Measurements from ENCODE around the gene CRYGN.

CRYGN gene, protein sequence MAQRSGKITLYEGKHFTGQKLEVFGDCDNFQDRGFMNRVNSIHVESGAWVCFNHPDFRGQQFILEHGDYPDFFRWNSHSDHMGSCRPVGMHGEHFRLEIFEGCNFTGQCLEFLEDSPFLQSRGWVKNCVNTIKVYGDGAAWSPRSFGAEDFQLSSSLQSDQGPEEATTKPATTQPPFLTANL

DNA sequence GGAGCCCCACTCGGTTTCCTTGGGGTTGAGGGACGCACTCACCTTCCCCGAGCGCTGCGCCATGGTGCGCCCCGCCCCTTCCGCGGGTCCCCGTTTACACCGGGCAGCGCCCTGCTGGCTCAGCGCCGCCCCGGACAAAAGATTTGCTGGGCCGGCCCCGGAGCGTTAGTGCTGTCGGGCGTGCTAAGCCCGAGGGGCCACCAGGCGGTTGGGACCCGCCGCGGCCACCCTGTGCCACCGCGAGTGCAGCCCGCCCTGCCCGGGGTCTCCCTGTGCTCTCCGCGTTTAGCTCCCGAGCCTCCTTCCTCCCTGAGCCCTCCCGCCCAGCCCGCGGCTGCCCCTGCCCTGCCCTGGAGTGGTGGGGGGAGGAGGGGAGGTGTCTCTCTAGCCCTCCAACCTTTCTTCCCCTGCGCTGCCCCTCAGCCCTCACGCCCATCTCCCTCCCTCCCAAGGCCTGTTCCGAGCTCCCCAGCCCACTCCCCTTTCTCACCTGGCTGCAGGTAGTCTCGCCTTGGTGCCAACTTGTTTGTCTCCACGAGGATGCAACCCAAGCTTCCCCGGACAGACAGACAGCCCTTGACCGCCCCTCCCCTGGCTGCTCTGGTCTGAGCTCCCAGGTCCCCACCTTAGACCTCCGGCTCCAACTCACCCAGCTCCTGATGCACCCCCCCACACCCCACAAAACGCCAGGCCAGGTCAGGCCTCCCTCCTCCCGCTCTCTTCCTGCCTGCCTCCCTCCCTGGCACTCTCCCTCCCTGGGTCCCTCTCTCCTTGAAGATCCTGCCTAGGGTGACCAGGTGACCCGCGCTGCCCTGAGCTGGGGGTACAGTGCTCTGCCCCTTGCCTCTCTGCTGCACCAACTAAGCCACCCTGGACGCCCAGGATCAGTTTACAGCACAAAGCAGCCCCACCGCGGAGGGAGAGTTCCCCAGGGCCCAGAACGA is at the start of gene CRYGN:
CRYGN (minus strand) TSS at position 287 of the 944 bp plus-strand sequence; CDS start at position 63, 224 bp downstream.
- TF ChIP-seq EZH2phosphoT487 (IDR thresholded peaks at IDR 0.05; ENCODE audit: low read length) (no peak), EZH2 (optimal IDR thresholded peaks at IDR 0.05; ENCODE audit: low read depth, low read length) (no peak)
- TF ChIP-seq, protein P1, sequence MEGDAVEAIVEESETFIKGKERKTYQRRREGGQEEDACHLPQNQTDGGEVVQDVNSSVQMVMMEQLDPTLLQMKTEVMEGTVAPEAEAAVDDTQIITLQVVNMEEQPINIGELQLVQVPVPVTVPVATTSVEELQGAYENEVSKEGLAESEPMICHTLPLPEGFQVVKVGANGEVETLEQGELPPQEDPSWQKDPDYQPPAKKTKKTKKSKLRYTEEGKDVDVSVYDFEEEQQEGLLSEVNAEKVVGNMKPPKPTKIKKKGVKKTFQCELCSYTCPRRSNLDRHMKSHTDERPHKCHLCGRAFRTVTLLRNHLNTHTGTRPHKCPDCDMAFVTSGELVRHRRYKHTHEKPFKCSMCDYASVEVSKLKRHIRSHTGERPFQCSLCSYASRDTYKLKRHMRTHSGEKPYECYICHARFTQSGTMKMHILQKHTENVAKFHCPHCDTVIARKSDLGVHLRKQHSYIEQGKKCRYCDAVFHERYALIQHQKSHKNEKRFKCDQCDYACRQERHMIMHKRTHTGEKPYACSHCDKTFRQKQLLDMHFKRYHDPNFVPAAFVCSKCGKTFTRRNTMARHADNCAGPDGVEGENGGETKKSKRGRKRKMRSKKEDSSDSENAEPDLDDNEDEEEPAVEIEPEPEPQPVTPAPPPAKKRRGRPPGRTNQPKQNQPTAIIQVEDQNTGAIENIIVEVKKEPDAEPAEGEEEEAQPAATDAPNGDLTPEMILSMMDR (IDR thresholded peaks at IDR 0.05; ENCODE audit: low read length) = no peak
- no peak within 1 kb of the TSS for H3K27ac ChIP-seq (ENCODE audit: low read length)
- H3K4me2 ChIP-seq (ENCODE audit: low read depth, low read length) = no peak within 1 kb of the TSS
- no peaks in the 10 kb centered on the region for H4K20me1 ChIP-seq (ENCODE audit: insufficient read depth, low read length)
- no peaks in the 10 kb centered on the region for H3K9me2 ChIP-seq (replicated peaks; ENCODE audit: insufficient read depth, low read length)
- no peak within 1 kb of the TSS for H3K9ac ChIP-seq (ENCODE audit: low read length)
- H3K79me2 ChIP-seq (ENCODE audit: low read length) = no peaks in the 10 kb centered on the region
- H3K9me3 ChIP-seq (replicated peaks; ENCODE audit: insufficient read depth, low read length) = no peaks in the 10 kb centered on the region
- no peak within 1 kb of the TSS for H3K4me3 ChIP-seq (ENCODE audit: low read length)
- no peaks in the 10 kb centered on the region for H3K4me1 ChIP-seq (ENCODE audit: low read length)
- no peaks in the 10 kb centered on the region for H3F3A ChIP-seq (ENCODE audit: insufficient read depth, low read length)
- H3K36me3 ChIP-seq (replicated peaks; ENCODE audit: insufficient read depth, low read length) = no peaks in the 10 kb centered on the region
- peaks cover 36% of the 10 kb centered on the region for H3K27me3 ChIP-seq (replicated peaks; ENCODE audit: insufficient read depth, low read length)
- no peak for DNase-seq
- H2AFZ ChIP-seq (ENCODE audit: low read length) = no peak within 1 kb of the TSS

DNA sequence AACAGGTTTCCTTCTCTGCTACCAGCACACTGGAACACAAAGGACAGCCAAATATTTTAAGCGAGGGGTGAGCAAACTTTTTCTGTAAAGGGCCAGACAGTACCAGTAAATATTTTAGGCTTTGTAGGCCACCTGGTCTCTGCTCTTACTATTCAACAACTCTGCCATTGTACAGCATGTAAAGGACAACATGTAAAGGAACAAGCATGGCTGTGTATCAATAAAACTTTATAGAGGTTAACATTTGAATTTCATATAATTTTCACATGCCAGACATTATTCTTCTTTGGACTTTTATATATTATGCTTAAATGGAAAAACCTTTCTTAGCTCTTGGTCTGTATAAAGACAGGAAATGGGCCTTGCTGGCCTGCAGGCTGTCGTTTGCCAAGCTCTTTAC is 49.6 kb upstream of the CRYGN start:
- no peak overlapping the region for H2AFZ ChIP-seq (ENCODE audit: low read length)
- TF ChIP-seq, protein P1 (IDR thresholded peaks at IDR 0.05; ENCODE audit: low read length) = no peak
- TF ChIP-seq EZH2phosphoT487 (IDR thresholded peaks at IDR 0.05; ENCODE audit: low read length) (no peak), EZH2 (optimal IDR thresholded peaks at IDR 0.05; ENCODE audit: low read depth, low read length) (no peak)
- H3K9me2 ChIP-seq (replicated peaks; ENCODE audit: insufficient read depth, low read length) = no peaks in the 10 kb centered on the region
- no peak overlapping the region for H3K27ac ChIP-seq (ENCODE audit: low read length)
- peaks cover 34% of the 10 kb centered on the region; the same call in 1 of the 2 replicates for H3K36me3 ChIP-seq (replicated peaks; ENCODE audit: insufficient read depth, low read length)
- H4K20me1 ChIP-seq (ENCODE audit: insufficient read depth, low read length) = peaks cover 45% of the 10 kb centered on the region
- no peak for DNase-seq
- H3K9ac ChIP-seq (ENCODE audit: low read length) = no peak overlapping the region
- no peak overlapping the region for H3K4me2 ChIP-seq (ENCODE audit: low read depth, low read length)
- H3K27me3 ChIP-seq (replicated peaks; ENCODE audit: insufficient read depth, low read length) = no peaks in the 10 kb centered on the region
- H3K4me1 ChIP-seq (ENCODE audit: low read length) = peaks cover 13% of the 10 kb centered on the region
- H3K79me2 ChIP-seq (ENCODE audit: low read length) = peaks cover 100% of the 10 kb centered on the region
- no peaks in the 10 kb centered on the region for H3K9me3 ChIP-seq (replicated peaks; ENCODE audit: insufficient read depth, low read length)
- H3F3A ChIP-seq (ENCODE audit: insufficient read depth, low read length) = no peaks in the 10 kb centered on the region
- H3K4me3 ChIP-seq (ENCODE audit: low read length) = no peak overlapping the region

DNA sequence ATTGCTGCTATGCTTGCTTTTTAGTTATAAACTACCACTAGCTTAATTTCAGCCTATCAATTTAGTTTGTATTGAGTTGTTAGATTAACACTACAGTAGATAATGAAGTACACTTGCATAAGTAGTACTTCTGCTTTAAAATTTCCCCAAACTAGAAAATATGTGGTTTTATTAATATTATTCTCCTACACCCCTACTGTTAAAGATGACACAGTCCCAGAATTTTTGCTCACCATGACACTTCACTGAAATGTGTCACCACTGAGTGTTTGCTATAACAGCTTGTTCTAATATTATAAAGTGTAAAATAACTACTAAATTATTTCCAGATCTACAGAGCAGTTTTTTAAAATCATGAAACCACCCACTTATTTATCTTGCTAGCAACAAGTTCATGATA is 48.2 kb upstream of the CRYGN start:
- Histone ChIP-seq H4K20me1 (ENCODE audit: insufficient read depth, low read length) (peaks cover 34% of the 10 kb centered on the region), H3K9ac (ENCODE audit: low read length) (no peak overlapping the region), H3K27me3 (replicated peaks; ENCODE audit: insufficient read depth, low read length) (no peaks in the 10 kb centered on the region), H3K4me2 (ENCODE audit: low read depth, low read length) (no peak overlapping the region), H3K4me3 (ENCODE audit: low read length) (no peak overlapping the region), H3K27ac (ENCODE audit: low read length) (no peak overlapping the region), H3K79me2 (ENCODE audit: low read length) (peaks cover 100% of the 10 kb centered on the region), H3K9me2 (replicated peaks; ENCODE audit: insufficient read depth, low read length) (no peaks in the 10 kb centered on the region), H3K9me3 (replicated peaks; ENCODE audit: insufficient read depth, low read length) (no peaks in the 10 kb centered on the region), H2AFZ (ENCODE audit: low read length) (no peak overlapping the region), H3K4me1 (ENCODE audit: low read length) (no peaks in the 10 kb centered on the region), H3K36me3 (replicated peaks; ENCODE audit: insufficient read depth, low read length) (peaks cover 44% of the 10 kb centered on the region; the same call in 1 of the 2 replicates), H3F3A (ENCODE audit: insufficient read depth, low read length) (no peaks in the 10 kb centered on the region)
- no peak for DNase-seq
- TF ChIP-seq, protein P1 (IDR thresholded peaks at IDR 0.05; ENCODE audit: low read length) = no peak
- TF ChIP-seq EZH2phosphoT487 (IDR thresholded peaks at IDR 0.05; ENCODE audit: low read length) = no peak
- no peak for TF ChIP-seq EZH2 (optimal IDR thresholded peaks at IDR 0.05; ENCODE audit: low read depth, low read length)

All from MM.1S (cell line).